ENCODE measurements around the gene PNMA8A.

DNA sequence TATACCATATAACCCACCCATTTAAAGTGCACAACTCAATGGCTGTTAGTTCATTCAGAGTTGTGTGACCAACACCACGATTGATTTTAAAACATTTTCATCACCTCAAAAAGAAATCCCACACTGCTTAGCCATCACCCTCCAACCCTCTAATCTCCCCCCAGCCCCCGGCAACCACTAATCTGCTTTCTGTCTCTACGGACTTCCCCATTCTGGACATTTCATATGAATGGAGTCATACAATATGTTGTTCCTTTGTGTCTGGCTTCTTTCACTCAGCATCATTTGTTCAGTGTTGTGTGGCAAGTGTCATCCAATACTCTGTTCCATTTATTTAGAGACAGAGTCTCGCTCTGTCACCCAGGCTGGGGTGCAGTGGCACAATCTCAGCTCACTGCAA, 28.3 kb upstream of the PNMA8A start:
- TF ChIP-seq CTCF (IDR thresholded peaks at IDR 0.05) (no peak), RFX5 (IDR thresholded peaks at IDR 0.05) (no peak), RAD21 (conservative IDR thresholded peaks at IDR 0.05 in 1 of 2, IDR thresholded peaks at IDR 0.05 in 1 of 2) (no peak), KDM1A (IDR thresholded peaks at IDR 0.05; ENCODE audit: low read depth) (no peak), POLR2AphosphoS2 (conservative IDR thresholded peaks at IDR 0.05; ENCODE audit: low read length) (no peak), NR3C1 (IDR thresholded peaks at IDR 0.05) (no peak), JUN (IDR thresholded peaks at IDR 0.05) (no peak)

Data from A549 (cell line).